CD4-positive, CD25-positive, alpha-beta regulatory T cell (primary cell): ENCODE results near the gene INSIG1. TPM values are rescaled to one million over a fixed set of nuclear protein-coding genes. Genes with fewer than 3 reads are reported as not detected.

ENCODE experiments used
- ATAC-seq, 2 donors: fragments of 150-1000 bp; cut with Tn5 transposase; one replicate each; pipeline ENCODE4 v1.10.0; 2021; ENCODE audit warnings: low read depth in 2 of 2, moderate number of reproducible peaks in 2 of 2, moderate library complexity in 1 of 2
- DNase-seq, 3 donors: peaks; one replicate each; pipeline versions ENCODE4 v3.0.0 to v3.0.0-alpha.2; 2012 to 2022; ENCODE audit warnings: mixed read lengths in 1 of 3
- H3K27ac ChIP-seq: one replicate; pipeline ENCODE4 v1.7.0; 2013; ENCODE audit warnings: mild to moderate bottlenecking, low read length; ENCODE audit not compliant: insufficient read depth, poor library complexity, severe bottlenecking
- H3K27me3 ChIP-seq: one replicate; pipeline ENCODE4 v1.7.0; 2013; ENCODE audit warnings: low read length; ENCODE audit not compliant: control insufficient read depth, insufficient read depth
- H3K36me3 ChIP-seq: one replicate; pipeline ENCODE4 v1.7.0; 2013; ENCODE audit warnings: mild to moderate bottlenecking, low read length, moderate library complexity; ENCODE audit not compliant: control insufficient read depth, insufficient read depth
- H3K4me1 ChIP-seq: 2 replicates; pipeline ENCODE4 v1.7.0; 2013; ENCODE audit warnings: mild to moderate bottlenecking, low read length; ENCODE audit not compliant: insufficient read depth, control insufficient read depth, poor library complexity, severe bottlenecking
- H3K4me3 ChIP-seq: one replicate; pipeline ENCODE4 v1.7.0; 2013; ENCODE audit warnings: low read depth, mild to moderate bottlenecking, low read length, moderate library complexity
- H3K9me3 ChIP-seq, 2 experiments: 1 replicate in 1 of 2; 2 replicates in 1 of 2; pipeline ENCODE4 v1.7.0; 2013; ENCODE audit warnings: low read length in 2 of 2, mild to moderate bottlenecking in 1 of 2, moderate library complexity in 1 of 2; ENCODE audit not compliant: control insufficient read depth in 2 of 2
- H3K27ac Mint-ChIP-seq, 3 donors: one replicate each; pipeline ENCODE4 v1.8.0; 2020 to 2022; ENCODE audit warnings: mild to moderate bottlenecking in 3 of 3, mixed read lengths in 3 of 3, moderate library complexity in 2 of 3
- H3K27me3 Mint-ChIP-seq: one replicate; pipeline ENCODE4 v1.8.0; 2022; ENCODE audit warnings: mild to moderate bottlenecking, mixed read lengths
- H3K36me3 Mint-ChIP-seq: one replicate; pipeline ENCODE4 v1.8.0; 2020; ENCODE audit warnings: mixed read lengths
- H3K4me1 Mint-ChIP-seq, 4 donors: one replicate each; pipeline ENCODE4 v1.8.0; 2020 to 2022; ENCODE audit warnings: mixed read lengths in 4 of 4, mild to moderate bottlenecking in 1 of 4
- H3K4me3 Mint-ChIP-seq, 4 donors: one replicate each; pipeline ENCODE4 v1.8.0; 2020 to 2022; ENCODE audit warnings: mild to moderate bottlenecking in 4 of 4, mixed read lengths in 4 of 4, moderate library complexity in 3 of 4
- H3K9me3 Mint-ChIP-seq, 7 donors: one replicate each; pipeline ENCODE4 v1.8.0; 2020 to 2022; ENCODE audit warnings: mixed read lengths in 7 of 7, mild to moderate bottlenecking in 3 of 7, moderate library complexity in 2 of 7
- polyA plus RNA-seq, 4 donors: library from polyadenylated mRNA; unstranded; fragments of 300-500 nt; fragmentation: Illumina TruSeq; gene quantifications; one replicate each; pipeline ENCODE4 v1.2.3, GENCODE V29; 2021
- total RNA-seq: library from RNA; stranded (reverse); gene quantifications from one replicate; pipeline ENCODE4 v1.2.3, GENCODE V29; 2022

Gene INSIG1
- total and polyA plus RNA-seq, 5 donors from 2014 or later, result 38.4 to 66.5 (median 58.8) TPM

GRCh38 chr7:155310425-155311114 lies 12.9 kb downstream of the INSIG1 start:
- no peak overlapping the region for H3K27ac Mint-ChIP-seq
- H3K9me3 Mint-ChIP-seq, result no peaks in the 10 kb centered on the region
- H3K36me3 Mint-ChIP-seq, result peaks cover 26% of the 10 kb centered on the region

GRCh38 chr7:155311826-155312537 lies 14.3 kb downstream of the INSIG1 start:
- H3K27ac Mint-ChIP-seq, result no peak overlapping the region
- H3K27me3 ChIP-seq, result no peaks in the 10 kb centered on the region
- peaks cover 5 to 7% (median 5%) of the 10 kb centered on the region in 4 donors for H3K4me1 Mint-ChIP-seq
- H3K4me1 ChIP-seq, result no peaks in the 10 kb centered on the region
- H3K9me3 ChIP-seq, result no peaks in the 10 kb centered on the region
- H3K9me3 Mint-ChIP-seq, result no peaks in the 10 kb centered on the region
- no peaks in the 10 kb centered on the region for H3K27me3 Mint-ChIP-seq
- no peak overlapping the region for H3K27ac ChIP-seq
- no peak for ATAC-seq
- no peak for DNase-seq
- H3K4me3 Mint-ChIP-seq, result no peak overlapping the region
- H3K4me3 ChIP-seq, result no peak overlapping the region
- H3K36me3 Mint-ChIP-seq, result peaks cover 22% of the 10 kb centered on the region
- peaks cover 30% of the 10 kb centered on the region for H3K36me3 ChIP-seq

More at GRCh38 chr7:155310425-155311114, 12.9 kb downstream of the INSIG1 start:
- H3K4me3 Mint-ChIP-seq, result no peak overlapping the region
- H3K9me3 ChIP-seq, result no peaks in the 10 kb centered on the region
- peaks cover 8 to 14% (median 11%) of the 10 kb centered on the region in 4 donors for H3K4me1 Mint-ChIP-seq
- H3K27me3 Mint-ChIP-seq, result no peaks in the 10 kb centered on the region
- DNase-seq (no peak), ATAC-seq (no peak)
- no peak overlapping the region for H3K27ac ChIP-seq
- peaks cover 42% of the 10 kb centered on the region for H3K36me3 ChIP-seq
- H3K4me1 ChIP-seq, result peaks cover 7% of the 10 kb centered on the region
- H3K27me3 ChIP-seq, result no peaks in the 10 kb centered on the region
- H3K4me3 ChIP-seq, result no peak overlapping the region

- no peaks in the 10 kb centered on the region for H3K27me3 Mint-ChIP-seq
- H3K27ac ChIP-seq, result no peak overlapping the region
- peaks cover 0 to 3% (median 0%) of the 10 kb centered on the region in 4 donors for H3K4me1 Mint-ChIP-seq
- H3K9me3 ChIP-seq, result no peaks in the 10 kb centered on the region
- H3K36me3 Mint-ChIP-seq, result peaks cover 17% of the 10 kb centered on the region
- no peaks in the 10 kb centered on the region for H3K9me3 Mint-ChIP-seq
- DNase-seq (no peak), ATAC-seq (no peak)
- H3K4me1 ChIP-seq, result no peaks in the 10 kb centered on the region
- peaks cover 23% of the 10 kb centered on the region for H3K36me3 ChIP-seq
- no peaks in the 10 kb centered on the region for H3K27me3 ChIP-seq
- H3K27ac Mint-ChIP-seq, result no peak overlapping the region
- H3K4me3 ChIP-seq, result no peak overlapping the region
- H3K4me3 Mint-ChIP-seq, result no peak overlapping the region
These were observed 15.0 kb downstream of the INSIG1 start for GRCh38 chr7:155312633-155313032.

- no peaks in the 10 kb centered on the region for H3K27me3 ChIP-seq
- peaks cover 19% of the 10 kb centered on the region for H3K36me3 ChIP-seq
- no peaks in the 10 kb centered on the region for H3K9me3 Mint-ChIP-seq
- DNase-seq (no peak), ATAC-seq (no peak)
- H3K27me3 Mint-ChIP-seq, result no peaks in the 10 kb centered on the region
- peak overlapping the region in 1 of 3 donors; percentile 75 for H3K27ac Mint-ChIP-seq
- H3K4me3 ChIP-seq, result no peak overlapping the region
- H3K9me3 ChIP-seq, result no peaks in the 10 kb centered on the region
- peaks cover 17% of the 10 kb centered on the region for H3K36me3 Mint-ChIP-seq
- H3K4me3 Mint-ChIP-seq, result no peak overlapping the region
- no peaks in the 10 kb centered on the region for H3K4me1 ChIP-seq
- H3K4me1 Mint-ChIP-seq, result peaks cover 0 to 3% (median 0%) of the 10 kb centered on the region in 4 donors
- no peak overlapping the region for H3K27ac ChIP-seq
These were observed 15.4 kb downstream of the INSIG1 start for GRCh38 chr7:155313096-155313495.

GRCh38 chr7:155315977-155316376 lies 18.3 kb downstream of the INSIG1 start:
- peaks cover 0 to 3% (median 0%) of the 10 kb centered on the region in 4 donors for H3K4me1 Mint-ChIP-seq
- H3K27me3 ChIP-seq, result no peaks in the 10 kb centered on the region
- H3K27ac ChIP-seq, result no peak overlapping the region
- H3K4me3 ChIP-seq, result no peak overlapping the region
- H3K36me3 Mint-ChIP-seq, result peaks cover 4% of the 10 kb centered on the region
- no peaks in the 10 kb centered on the region for H3K4me1 ChIP-seq
- H3K36me3 ChIP-seq, result no peaks in the 10 kb centered on the region
- peaks cover 0 to 2% (median 0%) of the 10 kb centered on the region in 7 donors for H3K9me3 Mint-ChIP-seq
- no peak overlapping the region for H3K4me3 Mint-ChIP-seq
- H3K27me3 Mint-ChIP-seq, result peaks cover 5% of the 10 kb centered on the region
- no peak overlapping the region for H3K27ac Mint-ChIP-seq
- DNase-seq (no peak), ATAC-seq (no peak)
- no peaks in the 10 kb centered on the region for H3K9me3 ChIP-seq

- Mint-ChIP-seq H3K27me3 (peaks cover 5% of the 10 kb centered on the region), H3K9me3 (peaks cover 0 to 2% (median 0%) of the 10 kb centered on the region in 7 donors), H3K27ac (no peak overlapping the region), H3K4me1 (peaks cover 0 to 3% (median 0%) of the 10 kb centered on the region in 4 donors), H3K4me3 (no peak overlapping the region), H3K36me3 (peaks cover under 1% of the 10 kb centered on the region)
- H3K4me3 ChIP-seq, result no peak overlapping the region
- H3K9me3 ChIP-seq, result no peaks in the 10 kb centered on the region
- H3K27ac ChIP-seq, result no peak overlapping the region
- no peaks in the 10 kb centered on the region for H3K36me3 ChIP-seq
- no peak for DNase-seq
- H3K4me1 ChIP-seq, result no peaks in the 10 kb centered on the region
- no peak for ATAC-seq
- peaks cover 2% of the 10 kb centered on the region for H3K27me3 ChIP-seq
These were observed 18.9 kb downstream of the INSIG1 start for GRCh38 chr7:155316427-155317113.

GRCh38 chr7:155317114-155317434 lies 19.4 kb downstream of the INSIG1 start:
- peaks cover 0 to 2% (median 0%) of the 10 kb centered on the region in 7 donors for H3K9me3 Mint-ChIP-seq
- no peak overlapping the region for H3K4me3 Mint-ChIP-seq
- no peak overlapping the region for H3K4me3 ChIP-seq
- H3K27me3 Mint-ChIP-seq, result peaks cover 5% of the 10 kb centered on the region
- H3K27ac ChIP-seq, result no peak overlapping the region
- no peaks in the 10 kb centered on the region for H3K4me1 ChIP-seq
- no peaks in the 10 kb centered on the region for H3K36me3 Mint-ChIP-seq
- peaks cover 0 to under 1% (median 0%) of the 10 kb centered on the region in 4 donors for H3K4me1 Mint-ChIP-seq
- ATAC-seq (no peak), DNase-seq (no peak)
- no peak overlapping the region for H3K27ac Mint-ChIP-seq
- no peaks in the 10 kb centered on the region for H3K9me3 ChIP-seq
- no peaks in the 10 kb centered on the region for H3K36me3 ChIP-seq
- peaks cover 2% of the 10 kb centered on the region for H3K27me3 ChIP-seq
